ENCODE data around the gene C17orf67. TPM values are rescaled to one million over a fixed set of nuclear protein-coding genes. Genes with fewer than 3 reads are reported as not detected.

Gene C17orf67
- total and polyA plus RNA-seq, 2 of the 8 experiments (the other 6 are each of a cell fraction or from before 2014, with no cell fraction given): 0.67 to 2.2 TPM

GRCh38 chr17:56779322-56779721, 54.4 kb downstream of the C17orf67 start (continued):
- TF ChIP-seq SP1 (IDR thresholded peaks at IDR 0.05; ENCODE audit: low read depth, low read length) (no peak), SIRT6 (IDR thresholded peaks at IDR 0.05; ENCODE audit: low read length) (no peak), RBBP5 (IDR thresholded peaks at IDR 0.05; ENCODE audit: borderline replicate concordance, low read depth, low read length) (no peak), TCF12 (IDR thresholded peaks at IDR 0.05; ENCODE audit: low read depth, low read length) (no peak), YY1 (IDR thresholded peaks at IDR 0.05; ENCODE audit: low read depth, low read length) (no peak), HDAC2 (IDR thresholded peaks at IDR 0.05; ENCODE audit: borderline replicate concordance in 1 of 2, low read depth in 2 of 2, low read length in 2 of 2) (no peak)

All from H1 (cell line).